Trophoblast cell (in vitro differentiated cells and primary cell): ENCODE results near the gene IRF2BP2.

Source experiments
- DNase-seq, 2 donors: peaks; one replicate each; pipeline ENCODE4 v3.0.0-alpha.2; 2016
- H2AFZ ChIP-seq: 2 replicates; pipeline ENCODE4 v1.6.1; 2013; ENCODE audit warnings: low read length, moderate library complexity, mild to moderate bottlenecking; ENCODE audit not compliant: insufficient read depth, poor library complexity
- H2AK5ac ChIP-seq: 2 replicates; pipeline ENCODE4 v1.6.1; 2013; ENCODE audit warnings: mild to moderate bottlenecking, low read length
- H2BK120ac ChIP-seq: 2 replicates; pipeline ENCODE4 v1.6.1; 2013; ENCODE audit warnings: low read length, mild to moderate bottlenecking, moderate library complexity; ENCODE audit not compliant: insufficient read depth, poor library complexity
- H2BK12ac ChIP-seq: 2 replicates; pipeline ENCODE4 v1.6.1; 2013; ENCODE audit warnings: mild to moderate bottlenecking, low read length, moderate library complexity
- H2BK5ac ChIP-seq: 2 replicates; pipeline ENCODE4 v1.6.1; 2013; ENCODE audit warnings: low read length, low read depth, moderate library complexity, mild to moderate bottlenecking; ENCODE audit not compliant: poor library complexity
- H3K14ac ChIP-seq: 2 replicates; pipeline ENCODE4 v1.6.1; 2013; ENCODE audit warnings: mild to moderate bottlenecking, low read length
- H3K18ac ChIP-seq: 2 replicates; pipeline ENCODE4 v1.6.1; 2013; ENCODE audit warnings: mild to moderate bottlenecking, low read length
- H3K23ac ChIP-seq: 2 replicates; pipeline ENCODE4 v1.6.1; 2013; ENCODE audit warnings: low read length
- H3K27ac ChIP-seq: 2 replicates; pipeline ENCODE4 v1.5.1; 2013; ENCODE audit warnings: low read depth, mild to moderate bottlenecking, inconsistent platforms, low read length, moderate library complexity
- H3K27me3 ChIP-seq: 2 replicates; pipeline ENCODE4 v1.6.1; 2013; ENCODE audit warnings: inconsistent platforms, mild to moderate bottlenecking, low read length, moderate library complexity; ENCODE audit not compliant: insufficient read depth
- H3K36me3 ChIP-seq, 2 experiments: 1 replicate in 1 of 2; 2 replicates in 1 of 2; pipeline ENCODE4 v1.6.1; 2013; ENCODE audit warnings: low read length in 2 of 2, mild to moderate bottlenecking in 2 of 2, moderate library complexity in 1 of 2; ENCODE audit not compliant: insufficient read depth in 2 of 2, control insufficient read depth in 1 of 2
- H3K4ac ChIP-seq: 2 replicates; pipeline ENCODE4 v1.6.1; 2013; ENCODE audit warnings: low read depth, mild to moderate bottlenecking, low read length, moderate library complexity
- H3K4me1 ChIP-seq, 2 experiments: 1 replicate in 1 of 2; 2 replicates in 1 of 2; pipeline ENCODE4 v1.6.1; 2013; ENCODE audit warnings: low read length in 2 of 2, mild to moderate bottlenecking in 2 of 2, moderate library complexity in 1 of 2; ENCODE audit not compliant: insufficient read depth in 2 of 2, control insufficient read depth in 1 of 2
- H3K4me2 ChIP-seq: 2 replicates; pipeline ENCODE4 v1.6.1; 2013; ENCODE audit warnings: inconsistent platforms, mild to moderate bottlenecking, low read length, moderate library complexity
- H3K4me3 ChIP-seq: 2 replicates; pipeline ENCODE4 v1.5.1; 2013; ENCODE audit warnings: mild to moderate bottlenecking, low read depth, low read length, inconsistent platforms
- H3K79me1 ChIP-seq: one replicate; pipeline ENCODE4 v1.6.1; 2013; ENCODE audit warnings: low read length
- H3K79me2 ChIP-seq: 2 replicates; pipeline ENCODE4 v1.6.1; 2013; ENCODE audit warnings: low read length, mild to moderate bottlenecking; ENCODE audit not compliant: control insufficient read depth, insufficient read depth, poor library complexity
- H3K9ac ChIP-seq: 2 replicates; pipeline ENCODE4 v1.6.1; 2013; ENCODE audit warnings: mild to moderate bottlenecking, low read length
- H3K9me3 ChIP-seq: 2 replicates; pipeline ENCODE4 v1.6.1; 2013; ENCODE audit warnings: low read depth, mild to moderate bottlenecking, control low read depth, inconsistent platforms, low read length; ENCODE audit not compliant: insufficient read depth
- H4K12ac ChIP-seq: 2 replicates; pipeline ENCODE4 v1.6.1; 2013; ENCODE audit warnings: low read depth, mild to moderate bottlenecking, low read length, moderate library complexity
- H4K8ac ChIP-seq: 2 replicates; pipeline ENCODE4 v1.6.1; 2013; ENCODE audit warnings: low read depth, mild to moderate bottlenecking, low read length, moderate library complexity
- H4K91ac ChIP-seq: one replicate; pipeline ENCODE4 v1.6.1; 2013; ENCODE audit warnings: low read depth, mild to moderate bottlenecking, low read length, moderate library complexity
- WGBS: extraction: QIAGEN DNeasy Blood & Tissue Kit; methylation state at CpG from one replicate; pipeline ENCODE4 v1.1.7; 2013; ENCODE audit warnings: missing lambda C conversion rate; ENCODE audit not compliant: insufficient read length, insufficient coverage; ENCODE audit errors: extremely low coverage; 5-methylcytosine and 5-hydroxymethylcytosine counted together

Gene IRF2BP2

DNA sequence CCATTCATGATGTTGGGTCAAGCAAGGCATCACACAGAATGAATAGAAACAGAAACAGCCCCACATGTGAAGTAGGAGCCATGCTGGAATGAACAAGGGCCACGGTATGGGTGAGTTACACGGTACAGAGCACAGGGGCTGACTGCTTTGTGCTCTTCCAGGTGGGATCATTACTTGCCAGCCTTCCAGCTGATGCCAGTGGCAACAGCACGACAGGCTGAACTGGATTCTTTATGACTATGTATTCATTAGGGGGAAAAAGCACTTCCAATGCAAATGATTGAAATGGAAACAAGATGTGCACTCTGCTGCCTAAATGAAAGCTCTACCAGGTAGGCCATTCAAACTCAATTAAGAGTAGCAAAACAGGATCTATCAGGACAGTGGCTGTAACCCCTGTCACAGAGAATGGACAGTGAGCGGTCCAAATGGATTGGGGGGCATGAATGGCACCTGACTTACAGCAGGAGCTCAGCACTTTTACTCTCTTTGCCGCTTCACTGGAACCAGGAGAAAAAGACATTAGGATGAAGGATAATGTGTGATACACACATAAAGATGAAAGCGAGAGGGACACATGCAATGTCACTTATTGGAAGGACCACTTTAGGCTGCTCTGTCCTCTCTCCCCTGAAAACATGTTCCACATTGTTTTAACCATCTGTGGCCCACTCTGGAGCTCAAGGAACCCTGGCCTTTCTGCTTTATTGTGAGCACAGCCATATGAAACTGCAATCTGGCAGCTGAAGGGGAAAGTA, 23.4 kb upstream of the IRF2BP2 start:
- no peak for DNase-seq
- no peak overlapping the region for H3K9ac ChIP-seq
- no peak overlapping the region for H4K12ac ChIP-seq
- peaks cover 0 to 2% of the 10 kb centered on the region in 2 experiments for H3K4me1 ChIP-seq
- WGBS = no CpG with 5 or more reads among the region's 6 CpGs
- no peaks in the 10 kb centered on the region for H3K79me2 ChIP-seq
- no peak overlapping the region for H3K4ac ChIP-seq
- H2BK12ac ChIP-seq = no peak overlapping the region
- no peak overlapping the region for H3K18ac ChIP-seq
- H4K8ac ChIP-seq = no peak overlapping the region
- H3K79me1 ChIP-seq = no peaks in the 10 kb centered on the region
- no peak overlapping the region for H2BK5ac ChIP-seq
- no peak overlapping the region for H3K4me3 ChIP-seq
- H3K14ac ChIP-seq = no peak overlapping the region
- H2AK5ac ChIP-seq = no peak overlapping the region
- H3K23ac ChIP-seq = no peak overlapping the region
- H3K9me3 ChIP-seq = no peaks in the 10 kb centered on the region
- no peaks in the 10 kb centered on the region for H3K36me3 ChIP-seq
- H4K91ac ChIP-seq = no peak overlapping the region
- no peak overlapping the region for H2AFZ ChIP-seq
- no peak overlapping the region for H3K4me2 ChIP-seq
- no peak overlapping the region for H2BK120ac ChIP-seq
- H3K27me3 ChIP-seq = no peaks in the 10 kb centered on the region
- no peak overlapping the region for H3K27ac ChIP-seq

DNA sequence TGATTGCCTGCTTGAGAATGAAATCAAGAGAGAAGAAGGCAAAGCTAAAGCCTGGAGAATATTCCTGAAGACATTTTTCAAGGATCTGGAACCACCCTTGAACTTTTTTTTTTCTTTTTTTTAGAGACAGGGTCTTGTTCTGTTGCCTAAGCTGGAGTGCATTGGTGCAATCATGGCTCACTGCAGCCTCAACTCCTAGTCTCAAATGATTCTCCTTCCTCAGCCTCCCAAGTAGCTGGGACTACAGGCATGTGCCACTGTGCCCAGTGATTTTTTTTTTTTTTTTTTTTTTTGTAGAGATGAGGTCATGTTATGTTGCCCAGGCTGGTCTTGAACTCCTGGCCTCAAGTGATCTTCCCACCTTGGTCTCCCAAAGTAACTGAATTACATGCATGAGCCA, 22.2 kb upstream of the IRF2BP2 start:
- Histone ChIP-seq H3K9ac (no peak overlapping the region), H3K4me1 (peaks cover 0 to 8% of the 10 kb centered on the region in 2 experiments), H3K27me3 (no peaks in the 10 kb centered on the region), H3K27ac (no peak overlapping the region), H3K79me1 (no peaks in the 10 kb centered on the region), H2AFZ (no peak overlapping the region), H3K36me3 (no peaks in the 10 kb centered on the region), H2BK5ac (no peak overlapping the region), H4K91ac (no peak overlapping the region), H3K23ac (no peak overlapping the region), H4K12ac (no peak overlapping the region), H4K8ac (no peak overlapping the region), H2BK12ac (no peak overlapping the region), H3K9me3 (no peaks in the 10 kb centered on the region), H3K14ac (no peak overlapping the region), H3K4me3 (no peak overlapping the region), H3K79me2 (no peaks in the 10 kb centered on the region), H2BK120ac (no peak overlapping the region), H3K4me2 (no peak overlapping the region), H3K18ac (no peak overlapping the region), H3K4ac (no peak overlapping the region), H2AK5ac (no peak overlapping the region)
- DNase-seq = no peak

DNA sequence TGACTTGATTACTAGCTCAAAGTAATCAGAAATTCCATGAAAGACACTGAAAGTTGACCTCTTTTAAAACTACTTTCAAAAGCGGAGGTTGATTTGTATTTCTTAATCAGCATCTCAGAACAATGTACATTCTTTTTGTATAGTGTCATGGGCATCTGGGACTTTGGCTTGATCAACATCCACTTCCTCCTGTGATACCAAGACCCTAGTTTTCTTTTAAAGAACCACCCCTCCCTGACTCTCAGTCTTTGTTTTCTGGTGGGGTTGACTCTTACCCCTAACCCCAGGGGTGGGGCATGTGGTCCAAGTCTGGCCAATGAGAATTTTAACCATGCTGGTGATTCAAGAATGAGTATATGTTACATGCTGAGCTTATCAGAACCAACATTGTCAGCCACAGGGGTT, 21.7 kb upstream of the IRF2BP2 start:
- Histone ChIP-seq H3K4ac (no peak overlapping the region), H3K79me2 (no peaks in the 10 kb centered on the region), H3K9ac (no peak overlapping the region), H3K27me3 (no peaks in the 10 kb centered on the region), H3K4me3 (no peak overlapping the region), H2AFZ (no peak overlapping the region), H3K14ac (no peak overlapping the region), H4K8ac (no peak overlapping the region), H3K9me3 (no peaks in the 10 kb centered on the region), H3K36me3 (no peaks in the 10 kb centered on the region), H3K18ac (no peak overlapping the region), H2BK12ac (no peak overlapping the region), H4K12ac (no peak overlapping the region), H2BK5ac (no peak overlapping the region), H3K23ac (no peak overlapping the region), H2AK5ac (no peak overlapping the region), H3K4me2 (no peak overlapping the region), H2BK120ac (no peak overlapping the region), H3K79me1 (no peaks in the 10 kb centered on the region), H4K91ac (no peak overlapping the region), H3K4me1 (peaks cover 0 to 8% of the 10 kb centered on the region in 2 experiments), H3K27ac (no peak overlapping the region)
- WGBS = no CpG with 5 or more reads among the region's 1 CpG
- DNase-seq = peak in 1 of 2 donors; percentile 49

DNA sequence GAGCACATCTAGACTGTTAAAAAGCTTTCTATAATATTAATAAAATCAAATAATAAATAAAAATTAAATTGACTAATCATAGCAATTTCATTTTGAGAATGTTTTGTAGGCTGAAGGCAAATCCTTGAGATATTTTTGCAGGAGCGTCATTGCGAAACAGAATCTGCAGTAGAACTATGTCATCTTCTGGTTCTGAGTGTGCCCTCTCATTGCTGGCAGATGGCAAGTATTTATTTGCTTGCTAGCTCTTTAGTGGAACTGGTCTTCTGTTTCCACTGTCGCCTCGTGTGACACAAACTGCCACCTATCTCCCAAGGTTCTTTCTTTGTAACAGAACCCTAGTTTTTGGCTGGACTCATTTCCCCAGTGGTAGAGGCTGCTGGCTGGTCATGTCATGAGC, 19.0 kb upstream of the IRF2BP2 start:
- Histone ChIP-seq H3K27ac (no peak overlapping the region), H4K91ac (no peak overlapping the region), H2AK5ac (no peak overlapping the region), H4K12ac (no peak overlapping the region), H2BK12ac (no peak overlapping the region), H3K23ac (no peak overlapping the region), H3K9me3 (no peaks in the 10 kb centered on the region), H3K4me2 (no peak overlapping the region), H3K4me3 (no peak overlapping the region), H2BK5ac (no peak overlapping the region), H3K79me1 (peaks cover 3% of the 10 kb centered on the region), H3K18ac (no peak overlapping the region), H4K8ac (no peak overlapping the region), H3K27me3 (no peaks in the 10 kb centered on the region), H3K4ac (no peak overlapping the region), H2BK120ac (no peak overlapping the region), H3K79me2 (no peaks in the 10 kb centered on the region), H3K9ac (no peak overlapping the region), H3K36me3 (no peaks in the 10 kb centered on the region), H3K4me1 (peaks cover 0 to 11% of the 10 kb centered on the region in 2 experiments), H3K14ac (no peak overlapping the region), H2AFZ (no peak overlapping the region)
- DNase-seq = peak in 1 of 2 donors; percentile 54
- no CpG with 5 or more reads among the region's 4 CpGs for WGBS
